Measurements from ENCODE around the gene ZNF319. TPM values are rescaled to one million over a fixed set of nuclear protein-coding genes. Genes with fewer than 3 reads are reported as not detected.
A peak's percentile ranks its signal among the peaks of the same experiment; 100 is the strongest.

The ZNF319 gene
- total and polyA plus RNA-seq, 2 of the 13 experiments (the other 11 are each of a cell fraction or from before 2014, with no cell fraction given): 2.4 to 3.6 TPM

- TF ChIP-seq TFAP4 (IDR thresholded peaks at IDR 0.05; ENCODE audit: borderline replicate concordance, low read depth) (peak; percentile 78; the same call in 1 of the 2 replicates), TP53 (CRISPR knock-in tag; conservative IDR thresholded peaks at IDR 0.05) (0 out of 2 replicates have a peak, but pooled peaks have one; percentile 47), ZIK1 (CRISPR knock-in tag; IDR thresholded peaks at IDR 0.05; ENCODE audit: borderline replicate concordance, low read depth) (peak; percentile 62; the same call in 1 of the 2 replicates), ZNF281 (CRISPR knock-in tag; IDR thresholded peaks at IDR 0.05; ENCODE audit: borderline replicate concordance) (peak; percentile 58; the same call in 1 of the 2 replicates), DDIT3 (CRISPR knock-in tag; IDR thresholded peaks at IDR 0.05) (no peak), TGIF2 (CRISPR knock-in tag; IDR thresholded peaks at IDR 0.05) (peak; percentile 71; the same call in 1 of the 2 replicates), ZBTB43 (CRISPR knock-in tag; conservative IDR thresholded peaks at IDR 0.05) (peak; percentile 54; the same call in 1 of the 2 replicates), ATF6 (CRISPR knock-in tag; conservative IDR thresholded peaks at IDR 0.05) (0 out of 2 replicates have a peak, but pooled peaks have one; percentile 58), ZNF512 (CRISPR knock-in tag; IDR thresholded peaks at IDR 0.05) (no peak), MED1 (CRISPR knock-in tag; IDR thresholded peaks at IDR 0.05) (peak; percentile 91), ZNF574 (CRISPR knock-in tag; IDR thresholded peaks at IDR 0.05) (peak; percentile 90), KLF12 (CRISPR knock-in tag; IDR thresholded peaks at IDR 0.05; ENCODE audit: borderline replicate concordance) (peak; percentile 91; the same call in 1 of the 2 replicates), CEBPG (CRISPR knock-in tag; IDR thresholded peaks at IDR 0.05) (peak; percentile 89), FOSL1 (CRISPR knock-in tag; IDR thresholded peaks at IDR 0.05; ENCODE audit: borderline replicate concordance) (no peak; the same call in 1 of the 2 replicates), SPEN (CRISPR knock-in tag; IDR thresholded peaks at IDR 0.05; ENCODE audit: low read depth) (peak; percentile 85)
Observed at GRCh38 chr16:58024486-58025350, 24.2 kb upstream of the ZNF319 start (continued).
